ENCODE results near the gene LPP.

DNA sequence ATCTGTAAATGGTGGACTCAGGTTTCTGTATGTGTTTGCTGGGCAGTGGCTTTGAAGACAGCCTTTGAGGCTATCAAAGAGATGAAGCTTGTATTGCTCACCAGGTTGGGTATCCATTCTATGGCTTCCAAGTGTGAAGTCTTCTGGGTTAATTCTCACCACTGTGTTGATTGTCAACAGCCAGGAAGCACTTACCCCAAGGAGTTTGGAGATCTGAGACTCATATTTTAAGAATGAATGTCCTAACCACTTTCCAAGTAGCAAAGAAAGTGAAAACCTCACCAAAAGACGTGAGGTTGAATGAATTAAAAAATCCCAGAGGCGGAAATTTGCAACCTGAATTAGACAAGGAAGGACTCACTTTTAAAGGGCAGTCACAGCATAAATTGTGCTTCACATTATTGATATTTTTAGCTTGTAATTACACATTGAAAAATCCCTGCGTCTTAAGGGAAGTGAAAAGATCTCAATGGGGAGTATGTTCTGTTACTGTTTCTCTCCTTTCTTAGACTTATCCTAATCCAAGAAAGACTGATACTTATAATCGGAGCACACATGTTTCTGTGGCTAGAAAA lies 713.8 kb downstream of the LPP start:
- TF ChIP-seq POLR2A (IDR thresholded peaks at IDR 0.05) = no peak
- TF ChIP-seq, protein P1, sequence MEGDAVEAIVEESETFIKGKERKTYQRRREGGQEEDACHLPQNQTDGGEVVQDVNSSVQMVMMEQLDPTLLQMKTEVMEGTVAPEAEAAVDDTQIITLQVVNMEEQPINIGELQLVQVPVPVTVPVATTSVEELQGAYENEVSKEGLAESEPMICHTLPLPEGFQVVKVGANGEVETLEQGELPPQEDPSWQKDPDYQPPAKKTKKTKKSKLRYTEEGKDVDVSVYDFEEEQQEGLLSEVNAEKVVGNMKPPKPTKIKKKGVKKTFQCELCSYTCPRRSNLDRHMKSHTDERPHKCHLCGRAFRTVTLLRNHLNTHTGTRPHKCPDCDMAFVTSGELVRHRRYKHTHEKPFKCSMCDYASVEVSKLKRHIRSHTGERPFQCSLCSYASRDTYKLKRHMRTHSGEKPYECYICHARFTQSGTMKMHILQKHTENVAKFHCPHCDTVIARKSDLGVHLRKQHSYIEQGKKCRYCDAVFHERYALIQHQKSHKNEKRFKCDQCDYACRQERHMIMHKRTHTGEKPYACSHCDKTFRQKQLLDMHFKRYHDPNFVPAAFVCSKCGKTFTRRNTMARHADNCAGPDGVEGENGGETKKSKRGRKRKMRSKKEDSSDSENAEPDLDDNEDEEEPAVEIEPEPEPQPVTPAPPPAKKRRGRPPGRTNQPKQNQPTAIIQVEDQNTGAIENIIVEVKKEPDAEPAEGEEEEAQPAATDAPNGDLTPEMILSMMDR (IDR thresholded peaks at IDR 0.05) = no peak

Measured in ovary (tissue), 3 donors.